GM19468 (cell line): ENCODE measurements around the gene MTMR11.
"Not testable (repeated sequence)": the region's sequence is repeated elsewhere in the genome, so short reads cannot be mapped to it uniquely, and the experiment has no call there.

Experiments
- ATAC-seq: cut with Tn5 transposase; IDR thresholded peaks from one replicate; pipeline ENCODE4 v1.9.1; 2021; ENCODE audit warnings: mild to moderate bottlenecking, moderate library complexity, moderate number of reproducible peaks; ENCODE audit not compliant: unreplicated experiment; ENCODE audit errors: extremely low read depth

The MTMR11 gene, protein sequence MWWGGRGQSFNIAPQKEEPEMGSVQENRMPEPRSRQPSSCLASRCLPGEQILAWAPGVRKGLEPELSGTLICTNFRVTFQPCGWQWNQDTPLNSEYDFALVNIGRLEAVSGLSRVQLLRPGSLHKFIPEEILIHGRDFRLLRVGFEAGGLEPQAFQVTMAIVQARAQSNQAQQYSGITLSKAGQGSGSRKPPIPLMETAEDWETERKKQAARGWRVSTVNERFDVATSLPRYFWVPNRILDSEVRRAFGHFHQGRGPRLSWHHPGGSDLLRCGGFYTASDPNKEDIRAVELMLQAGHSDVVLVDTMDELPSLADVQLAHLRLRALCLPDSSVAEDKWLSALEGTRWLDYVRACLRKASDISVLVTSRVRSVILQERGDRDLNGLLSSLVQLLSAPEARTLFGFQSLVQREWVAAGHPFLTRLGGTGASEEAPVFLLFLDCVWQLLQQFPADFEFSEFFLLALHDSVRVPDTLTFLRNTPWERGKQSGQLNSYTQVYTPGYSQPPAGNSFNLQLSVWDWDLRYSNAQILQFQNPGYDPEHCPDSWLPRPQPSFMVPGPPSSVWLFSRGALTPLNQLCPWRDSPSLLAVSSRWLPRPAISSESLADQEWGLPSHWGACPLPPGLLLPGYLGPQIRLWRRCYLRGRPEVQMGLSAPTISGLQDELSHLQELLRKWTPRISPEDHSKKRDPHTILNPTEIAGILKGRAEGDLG

DNA sequence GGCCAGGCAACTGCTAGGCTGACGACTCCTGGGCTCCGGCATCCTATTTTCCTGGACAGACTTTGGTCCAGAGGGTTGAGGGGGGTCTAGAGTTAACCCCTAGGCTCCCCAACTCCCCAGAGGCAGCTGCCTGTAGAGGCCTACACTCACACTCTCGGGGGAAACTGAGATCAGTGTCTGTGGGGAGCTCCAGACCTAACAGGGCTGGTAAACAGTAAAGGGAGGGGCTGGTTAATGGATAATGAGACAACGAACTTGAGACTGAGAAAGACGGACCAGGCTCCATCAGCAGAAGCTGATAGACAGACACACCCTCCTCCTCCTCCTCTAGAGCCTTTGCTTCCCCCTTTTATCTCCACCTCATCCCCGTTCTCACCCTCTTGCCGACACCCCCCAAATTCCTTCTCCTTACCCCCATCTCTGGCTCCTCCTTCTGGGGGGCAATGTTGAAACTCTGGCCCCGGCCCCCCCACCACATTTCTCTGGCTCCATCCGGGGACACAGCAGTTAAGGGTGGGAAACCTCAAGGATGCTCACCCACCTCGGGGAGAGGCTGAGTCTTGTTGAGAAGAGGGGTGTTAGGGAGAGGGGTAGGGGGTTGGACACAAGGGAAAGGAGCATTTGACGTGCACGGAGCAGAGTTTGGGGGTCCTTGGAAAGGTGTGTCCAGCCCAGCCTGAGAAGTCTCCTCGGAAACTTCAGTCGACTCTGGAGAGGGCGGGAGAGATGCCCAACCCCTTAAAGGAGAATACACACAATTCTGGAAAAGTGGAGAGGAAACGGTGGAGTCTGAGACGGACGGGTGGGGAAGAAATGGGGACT lies at the start of gene MTMR11:
MTMR11 (minus strand) TSS at position 710 of the 822 bp plus-strand sequence; CDS start at position 478, 232 bp downstream.
- ATAC-seq, result no peak

DNA sequence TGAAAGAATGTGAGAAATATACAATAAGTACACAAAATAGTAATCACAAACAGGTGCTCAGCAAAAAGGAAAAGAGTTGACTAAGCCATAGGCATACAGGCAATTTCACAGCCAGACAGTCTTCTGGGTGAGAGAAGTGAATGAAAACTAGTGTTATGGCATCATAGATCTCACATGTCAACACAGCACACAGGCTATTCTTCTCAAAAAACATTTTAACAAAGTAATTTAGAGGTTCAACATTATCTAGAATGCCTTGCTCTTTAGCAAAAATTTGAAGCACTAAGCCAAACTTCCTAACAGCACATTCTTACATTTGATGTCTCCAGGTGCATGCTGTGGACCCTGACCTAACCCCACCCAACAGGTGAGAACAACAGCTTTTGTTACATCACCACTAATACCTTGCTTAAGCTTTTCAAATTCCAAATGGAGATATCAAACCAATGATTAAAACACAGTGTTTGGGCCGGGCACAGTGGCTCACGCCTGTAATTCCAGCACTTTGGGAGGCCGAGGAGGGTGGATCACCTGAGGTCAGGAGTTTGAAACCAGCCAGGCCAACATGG lies 43.4 kb upstream of the MTMR11 start:
- ATAC-seq, result no peak

DNA sequence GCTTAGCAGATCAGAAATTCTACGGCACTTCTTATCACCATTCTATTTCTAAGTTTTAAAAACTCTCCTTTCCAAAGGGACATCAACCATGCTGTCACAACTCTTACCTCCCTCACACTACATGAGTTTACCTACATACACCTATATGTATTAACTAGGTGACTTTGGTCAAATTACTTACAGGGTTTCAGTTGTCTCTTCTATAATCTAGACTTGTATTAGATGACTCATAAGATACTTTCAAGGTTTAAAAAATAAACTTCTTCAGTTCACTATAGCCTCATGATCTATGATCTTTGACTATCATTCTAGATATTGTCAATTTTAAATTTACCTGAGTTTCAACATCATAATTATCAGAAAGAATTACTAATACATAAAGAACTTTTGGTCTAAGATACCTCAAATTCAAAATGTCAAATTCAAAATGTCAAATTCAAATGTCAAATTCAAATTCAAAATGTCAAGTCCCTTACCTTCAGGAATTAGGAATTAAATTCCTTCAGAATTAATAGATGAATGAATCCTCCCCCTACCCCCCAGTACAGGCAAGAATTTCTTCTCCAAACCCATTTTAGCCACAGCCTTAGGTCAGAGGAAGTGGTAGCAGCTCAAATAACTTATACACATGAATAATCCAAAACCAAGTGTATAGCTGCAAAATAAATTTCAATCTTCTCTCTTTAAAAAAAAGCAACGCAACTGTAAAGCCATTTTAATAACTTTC lies 42.7 kb upstream of the MTMR11 start:
- ATAC-seq, result no peak

DNA sequence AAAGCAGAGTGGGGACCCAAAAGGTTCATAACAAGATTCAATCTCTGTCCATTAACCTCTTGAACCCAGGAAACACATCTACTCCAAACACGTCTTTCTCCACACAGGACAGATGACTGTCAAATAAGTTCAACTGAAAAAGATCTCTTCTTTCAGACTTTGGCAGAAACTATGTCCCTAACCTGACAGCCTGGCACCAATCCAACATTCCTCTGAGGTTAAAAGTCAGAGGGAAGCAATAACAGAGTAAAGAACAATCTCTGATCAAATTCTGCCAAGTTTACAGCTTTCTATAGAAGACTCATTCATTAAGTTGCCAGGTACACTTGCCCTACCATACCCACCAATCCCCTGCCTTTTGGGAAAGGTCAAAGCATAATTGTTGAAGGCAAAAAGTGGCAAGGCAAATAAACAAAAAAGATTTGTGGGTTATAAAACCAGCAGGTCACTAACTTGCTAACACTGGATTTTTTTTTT lies 41.9 kb upstream of the MTMR11 start:
- ATAC-seq, result no peak

DNA sequence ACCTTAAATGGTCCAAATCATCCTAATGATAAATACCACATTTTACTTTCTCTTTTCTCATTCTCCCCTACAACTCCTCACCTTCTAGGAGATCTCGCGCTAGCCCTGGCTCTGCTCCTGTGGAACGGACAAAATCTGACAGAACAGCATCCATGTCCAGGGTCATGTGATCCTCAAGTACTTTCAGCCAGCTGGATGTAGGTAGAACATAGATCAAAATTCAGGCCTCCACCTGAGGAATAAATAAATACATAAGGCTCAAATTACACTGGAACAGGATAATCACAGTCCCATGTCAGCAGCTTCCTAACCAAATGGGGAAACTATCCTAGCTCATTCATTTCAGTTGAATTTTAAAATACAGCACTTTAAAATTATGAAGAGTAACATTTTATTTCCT lies 40.7 kb upstream of the MTMR11 start:
- no peak for ATAC-seq

DNA sequence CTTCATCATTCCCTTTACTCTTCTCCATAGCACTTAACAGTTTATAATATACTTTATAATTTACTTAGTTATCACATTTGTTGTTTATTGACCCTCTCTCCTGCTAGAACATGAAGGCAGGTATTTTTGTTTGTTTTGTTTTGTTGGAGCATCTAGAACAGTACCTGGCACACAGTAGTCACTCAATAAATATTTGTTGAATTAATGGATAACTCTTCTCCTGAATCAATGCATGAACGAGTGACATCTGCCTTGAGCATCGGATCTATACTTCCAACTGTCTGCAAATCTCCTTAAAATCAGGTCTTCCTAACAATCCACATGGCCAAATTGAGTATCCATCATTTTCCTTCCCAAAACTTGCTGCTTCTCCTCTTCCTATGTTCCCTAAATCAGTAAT lies 35.9 kb upstream of the MTMR11 start:
- ATAC-seq, result no peak

DNA sequence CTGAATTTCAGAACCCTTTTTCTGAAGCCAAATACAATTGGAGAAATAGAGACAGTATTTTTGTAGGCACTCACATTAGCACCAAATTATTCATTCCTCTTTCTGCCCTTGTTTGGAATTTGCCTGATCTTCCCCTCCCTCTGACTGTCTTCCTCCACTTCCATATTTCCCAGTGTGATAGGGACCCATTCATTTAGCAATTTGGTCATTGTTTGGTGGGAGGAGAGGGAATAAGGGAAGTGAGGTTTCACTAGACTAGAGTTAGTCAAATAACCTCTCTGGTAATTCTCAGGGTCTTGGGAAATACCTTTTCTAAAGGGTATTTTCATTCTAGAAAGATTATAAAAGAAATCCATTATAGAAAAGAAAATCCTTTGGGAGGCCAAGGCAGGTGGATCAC lies 31.0 kb upstream of the MTMR11 start:
- ATAC-seq, result no peak

DNA sequence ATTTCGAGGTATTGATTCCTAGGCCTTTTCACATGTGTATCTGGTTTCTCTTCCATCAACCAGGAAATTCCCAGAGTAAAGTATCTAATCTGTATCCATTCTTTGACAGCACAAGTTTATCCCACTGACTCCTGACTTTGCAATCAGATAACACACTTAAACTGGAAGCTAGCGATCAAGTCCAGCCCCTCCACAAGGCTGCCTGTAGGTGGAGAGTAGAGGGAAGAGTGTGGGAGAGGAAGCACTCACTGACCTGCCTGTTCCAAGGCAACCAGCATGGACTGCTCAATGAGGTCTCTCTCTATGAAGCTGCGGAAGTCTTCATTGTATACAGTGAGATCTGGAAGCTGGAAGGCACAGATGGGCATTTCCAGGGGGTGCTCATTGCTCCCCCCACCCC lies 30.4 kb upstream of the MTMR11 start:
- ATAC-seq, result no peak

DNA sequence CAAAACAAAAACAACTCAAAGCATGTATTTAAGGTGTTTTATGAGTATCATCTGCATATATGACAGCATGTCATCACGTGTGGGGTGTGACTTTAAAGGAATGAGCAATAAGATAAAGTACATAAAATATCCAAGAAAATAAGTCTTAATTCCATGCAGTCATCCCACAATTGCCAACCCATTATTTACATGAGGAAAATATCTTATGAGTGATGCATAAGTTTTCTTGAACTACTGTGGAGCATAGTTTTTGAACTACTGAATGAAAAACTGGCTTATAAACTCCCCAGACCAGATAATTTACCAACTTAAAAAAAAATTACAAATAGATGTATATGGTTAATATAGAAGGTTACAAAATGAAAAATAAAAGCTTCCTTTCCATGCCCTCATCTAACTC lies 29.7 kb upstream of the MTMR11 start:
- ATAC-seq, result no peak

DNA sequence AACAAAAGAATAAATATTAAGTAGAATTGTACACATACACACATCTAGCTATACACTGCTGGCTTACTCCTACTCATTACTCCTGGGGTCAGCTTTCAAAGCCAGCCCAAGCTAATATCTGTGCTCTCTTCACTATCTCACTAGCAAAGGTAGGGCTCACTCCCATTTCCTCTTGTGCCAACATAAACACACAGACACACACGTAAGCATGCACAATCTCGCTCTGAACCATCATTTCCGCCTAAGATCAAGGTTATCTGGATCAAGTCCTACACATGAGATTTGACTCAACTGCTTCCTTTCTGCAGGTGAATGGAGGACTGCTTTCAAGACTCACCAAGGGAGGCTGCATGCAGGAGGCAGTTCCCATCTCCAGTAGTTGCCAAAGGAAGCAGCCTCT lies 28.8 kb upstream of the MTMR11 start:
- ATAC-seq, result no peak

DNA sequence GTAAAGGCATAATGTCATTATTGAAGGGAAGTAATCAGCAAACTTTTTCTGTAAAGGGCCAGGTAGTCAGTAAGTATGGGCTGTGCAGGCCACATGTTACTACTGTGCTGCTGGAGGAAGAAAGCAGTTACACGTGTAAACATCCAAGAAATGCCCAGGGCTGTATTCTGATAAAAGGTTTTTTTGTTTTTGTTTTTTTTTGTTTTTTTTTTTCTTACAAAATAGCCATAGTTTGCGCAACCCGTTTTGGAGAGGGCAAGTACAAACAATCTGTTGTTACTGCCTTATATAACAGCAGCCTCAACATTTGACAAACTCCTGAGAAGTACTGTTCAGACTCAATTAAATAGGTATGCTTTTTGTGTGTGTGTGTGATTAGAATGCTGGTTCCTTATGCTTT lies 26.7 kb upstream of the MTMR11 start:
- ATAC-seq, result no peak

DNA sequence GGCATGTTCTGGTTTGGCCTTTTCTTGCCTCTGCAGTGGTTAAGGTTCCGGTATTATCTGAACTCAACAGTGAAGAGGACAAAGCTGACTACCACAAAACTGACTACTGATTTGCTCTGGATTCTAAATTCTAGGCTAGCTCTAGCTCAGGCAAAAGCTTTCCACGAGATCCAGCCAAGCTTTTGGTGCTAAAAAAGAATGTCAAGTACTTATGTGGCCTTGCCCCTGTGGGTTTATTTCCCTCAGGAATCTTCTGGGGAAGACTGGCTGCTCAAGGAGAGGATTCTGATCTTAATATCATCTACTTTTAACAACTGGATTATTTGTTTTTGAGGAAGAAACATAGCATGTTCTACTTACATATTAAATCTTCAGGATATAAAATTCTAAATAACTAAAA lies 26.1 kb upstream of the MTMR11 start:
- ATAC-seq, result no peak

DNA sequence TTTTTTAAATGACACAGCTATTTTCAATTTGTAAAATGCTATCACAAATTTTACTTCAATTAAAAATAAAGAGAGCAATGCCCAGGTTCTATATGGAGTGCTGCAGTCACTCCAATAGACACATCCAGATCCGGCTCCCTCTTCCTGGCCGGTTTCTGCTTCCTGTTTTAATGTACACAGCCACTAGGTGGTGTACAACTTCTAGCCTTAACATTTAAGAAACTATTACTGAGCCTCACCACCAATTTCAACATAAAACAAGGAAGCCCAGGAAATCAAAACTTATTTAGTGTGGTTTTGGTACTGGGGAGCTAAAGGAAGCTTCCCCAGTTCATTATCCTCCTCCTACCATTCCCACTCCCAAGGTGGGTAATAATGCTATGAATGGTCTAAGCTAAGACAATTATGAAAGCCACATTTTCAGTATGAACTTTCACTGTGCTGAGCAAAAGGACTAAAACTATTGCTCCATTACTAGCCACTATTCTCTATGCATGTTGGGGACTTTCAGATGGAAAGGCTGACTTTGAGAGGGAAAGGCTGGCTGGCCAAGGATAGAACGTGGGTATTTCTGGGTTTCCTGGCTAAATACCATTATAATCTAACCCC lies 25.5 kb upstream of the MTMR11 start:
- no peak for ATAC-seq

DNA sequence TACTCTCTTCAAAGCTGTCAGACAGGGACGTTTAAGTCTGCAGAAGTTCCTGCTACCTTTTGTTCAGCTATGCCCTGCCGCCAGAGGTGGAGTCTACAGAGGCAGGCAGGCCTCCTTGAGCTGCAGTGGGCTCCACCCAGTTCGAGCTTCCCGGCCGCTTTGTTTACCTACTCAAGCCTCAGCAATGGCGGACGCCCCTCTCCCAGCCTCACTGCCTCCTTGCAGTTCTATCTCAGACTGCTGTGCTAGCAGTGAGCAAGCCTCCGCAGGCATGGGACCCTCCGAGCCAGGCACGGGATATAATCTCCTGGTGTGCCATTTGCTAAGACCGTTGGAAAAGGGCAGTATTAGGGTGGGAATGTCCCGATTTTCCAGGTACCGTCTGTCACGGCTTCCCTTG lies 20.9 kb upstream of the MTMR11 start:
- ATAC-seq, result not testable (repeated sequence)

DNA sequence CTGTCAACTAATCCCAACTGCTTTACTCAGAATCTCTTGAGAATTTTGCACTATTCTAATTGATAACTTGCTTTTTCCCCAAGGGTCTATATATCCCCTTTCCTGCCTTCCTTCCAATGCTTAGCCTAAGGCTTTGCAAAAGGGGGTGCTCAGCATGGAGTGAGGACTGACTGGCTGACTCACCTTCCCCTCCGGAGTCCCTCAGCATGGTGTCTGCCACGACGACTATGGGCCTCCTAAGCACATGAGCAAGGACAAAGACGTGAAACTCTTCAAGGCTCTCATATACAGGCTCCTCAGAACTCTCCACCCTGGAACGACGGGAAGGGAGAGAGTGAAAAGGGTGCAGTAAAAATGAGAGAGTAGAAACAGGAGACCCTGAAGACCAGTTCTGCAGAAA lies 13.2 kb upstream of the MTMR11 start:
- no peak for ATAC-seq

DNA sequence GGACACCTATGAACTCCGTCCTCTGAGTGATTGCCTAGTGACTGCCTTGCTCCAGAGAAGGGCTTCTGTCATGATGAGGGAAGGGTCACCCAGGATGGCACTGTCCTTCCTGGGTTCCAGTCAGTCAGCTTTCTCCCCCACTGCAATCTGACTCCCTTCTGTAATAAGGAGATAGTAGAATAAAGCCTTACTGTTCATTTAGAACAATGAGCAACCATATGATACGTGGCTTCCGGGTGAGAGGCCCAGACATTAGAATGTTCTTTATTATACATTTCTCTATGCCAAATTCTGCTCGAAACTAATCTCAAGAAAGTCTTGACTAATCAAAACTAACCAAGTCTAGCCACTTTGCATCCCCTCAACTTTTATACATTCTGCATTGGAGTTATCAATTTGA lies 8.5 kb upstream of the MTMR11 start:
- no peak for ATAC-seq

DNA sequence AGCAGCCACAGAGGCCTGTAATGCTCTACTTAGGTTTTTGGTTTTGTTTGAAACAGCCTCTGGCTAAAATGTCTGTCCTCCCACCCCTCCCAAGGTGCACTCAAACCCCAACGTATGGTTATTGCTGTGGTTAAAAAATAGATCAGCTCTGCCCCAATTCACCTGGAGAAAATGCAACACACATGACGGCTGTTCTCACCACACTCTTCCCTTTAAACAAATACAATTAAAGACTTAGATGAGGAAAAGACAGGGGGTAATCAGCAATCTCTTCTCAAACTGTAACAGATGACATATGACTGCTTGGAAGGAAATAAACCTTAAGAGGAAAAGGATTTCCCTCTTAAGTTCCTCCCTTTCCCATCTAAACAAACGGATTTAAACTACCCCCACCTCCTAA lies 6.2 kb upstream of the MTMR11 start:
- no peak for ATAC-seq

DNA sequence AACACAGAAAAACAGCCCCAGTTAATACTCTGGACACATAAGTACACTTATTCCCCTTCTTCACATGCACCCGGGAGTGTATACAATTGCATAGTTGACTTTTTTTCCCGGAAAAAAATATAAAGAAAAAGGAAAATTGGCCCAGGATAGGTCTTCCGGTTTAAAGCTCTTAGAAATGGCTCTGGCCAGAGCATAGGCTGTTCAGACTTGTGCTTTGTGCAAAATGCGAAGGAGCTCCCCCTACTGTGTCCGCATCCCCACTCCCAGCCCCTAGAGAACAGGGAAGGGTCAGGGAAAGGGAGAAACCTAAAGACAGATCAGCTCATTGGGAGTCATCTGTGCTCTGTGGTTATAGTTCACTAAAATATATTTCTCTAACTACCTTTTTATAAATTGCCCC lies 5.5 kb upstream of the MTMR11 start:
- no peak for ATAC-seq

DNA sequence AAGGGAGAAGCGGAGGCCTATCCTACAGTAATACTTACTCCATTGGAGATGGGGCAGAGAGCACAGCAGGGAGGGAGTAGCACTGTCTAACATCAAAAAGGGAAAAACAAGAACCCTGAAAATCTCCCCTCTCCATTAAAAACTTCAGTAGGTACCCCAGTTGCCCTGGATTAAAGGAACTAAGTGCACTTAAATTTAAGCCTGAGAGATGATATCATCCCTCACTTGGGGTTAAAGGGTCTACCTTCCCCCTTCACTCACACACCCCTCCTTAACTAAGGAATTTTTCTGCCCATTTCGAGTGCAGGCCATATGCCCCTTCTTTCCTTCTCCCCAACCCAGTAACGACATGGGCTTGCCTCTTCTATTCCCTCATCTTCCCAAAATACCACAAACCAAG lies 3.7 kb upstream of the MTMR11 start:
- no peak for ATAC-seq

DNA sequence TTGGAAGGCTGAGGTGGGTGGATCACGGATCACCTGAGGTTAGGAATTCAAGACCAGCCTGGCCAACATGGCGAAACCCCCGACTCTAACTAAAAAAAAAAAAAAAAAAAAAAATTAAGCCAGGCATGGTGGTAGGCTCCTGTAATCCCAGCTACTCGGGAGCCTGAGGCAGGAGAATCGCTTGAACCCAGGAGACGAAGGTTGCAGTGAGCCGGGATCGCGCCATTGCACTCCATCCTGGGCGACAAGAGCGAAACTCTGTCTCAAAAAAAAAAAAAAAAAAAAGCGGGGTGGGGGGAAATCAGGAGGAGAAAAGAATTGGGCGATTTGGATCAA lies 2.0 kb upstream of the MTMR11 start:
- not testable (repeated sequence) for ATAC-seq
